H9 (cell line): ENCODE data around the gene BBS1. TPM values are rescaled to one million over a fixed set of nuclear protein-coding genes. Genes with fewer than 3 reads are reported as not detected.

Experiments
- DNase-seq: peaks from one replicate; pipeline ENCODE4 v3.0.0-alpha.2; 2017
- H2AFZ ChIP-seq: one replicate; pipeline ENCODE4 v1.6.1; 2013; ENCODE audit warnings: mild to moderate bottlenecking, low read length, control low read depth, moderate library complexity
- H2AK5ac ChIP-seq: 2 replicates; pipeline ENCODE4 v1.6.1; 2013; ENCODE audit warnings: low read length, control low read depth, mixed read lengths; ENCODE audit not compliant: insufficient read length
- H2BK120ac ChIP-seq: one replicate; pipeline ENCODE4 v1.6.1; 2013; ENCODE audit warnings: low read depth, mild to moderate bottlenecking, low read length, control low read depth, inconsistent platforms; ENCODE audit not compliant: poor library complexity, severe bottlenecking
- H2BK12ac ChIP-seq: 2 replicates; pipeline ENCODE4 v1.6.1; 2013; ENCODE audit warnings: low read length, control low read depth, mixed read lengths, low read depth; ENCODE audit not compliant: insufficient read length
- H2BK15ac ChIP-seq: 2 replicates; pipeline ENCODE4 v1.6.1; 2013; ENCODE audit warnings: low read depth, low read length, control low read depth
- H2BK20ac ChIP-seq: one replicate; pipeline ENCODE4 v1.6.1; 2013; ENCODE audit warnings: low read depth, mild to moderate bottlenecking, low read length, control low read depth, inconsistent platforms; ENCODE audit not compliant: poor library complexity, severe bottlenecking
- H2BK5ac ChIP-seq: 2 replicates; pipeline ENCODE4 v1.6.1; 2013; ENCODE audit warnings: low read length, control low read depth, mixed read lengths; ENCODE audit not compliant: insufficient read length
- H3K14ac ChIP-seq: 2 replicates; pipeline ENCODE4 v1.6.1; 2013; ENCODE audit warnings: low read length, control low read depth; ENCODE audit not compliant: insufficient read depth
- H3K18ac ChIP-seq: 2 replicates; pipeline ENCODE4 v1.6.1; 2013; ENCODE audit warnings: low read depth, mild to moderate bottlenecking, mixed read lengths, low read length, control low read depth; ENCODE audit not compliant: insufficient read length
- H3K23ac ChIP-seq: 2 replicates; pipeline ENCODE4 v1.6.1; 2013; ENCODE audit warnings: low read length, control low read depth, mixed read lengths, low read depth; ENCODE audit not compliant: insufficient read length
- H3K23me2 ChIP-seq: 2 replicates; pipeline ENCODE4 v1.6.1; 2013; ENCODE audit warnings: low read depth, mild to moderate bottlenecking, mixed read lengths, low read length, control low read depth; ENCODE audit not compliant: insufficient read length, poor library complexity, severe bottlenecking
- H3K27ac ChIP-seq: 2 replicates; pipeline ENCODE4 v1.5.1; 2013; ENCODE audit warnings: low read length, control low read depth, mixed read lengths, low read depth; ENCODE audit not compliant: insufficient read length
- H3K27me3 ChIP-seq: 2 replicates; pipeline ENCODE4 v1.6.1; 2013; ENCODE audit warnings: low read length, control low read depth, inconsistent platforms; ENCODE audit not compliant: insufficient read depth
- H3K4ac ChIP-seq: 2 replicates; pipeline ENCODE4 v1.6.1; 2013; ENCODE audit warnings: low read depth, mild to moderate bottlenecking, control low read depth, inconsistent platforms, low read length, moderate library complexity
- H3K4me1 ChIP-seq: 2 replicates; pipeline ENCODE4 v1.6.1; 2013; ENCODE audit warnings: low read length, control low read depth, inconsistent platforms; ENCODE audit not compliant: insufficient read depth
- H3K4me2 ChIP-seq: 2 replicates; pipeline ENCODE4 v1.6.1; 2013; ENCODE audit warnings: low read length, control low read depth, mixed read lengths; ENCODE audit not compliant: insufficient read length, insufficient read depth
- H3K56ac ChIP-seq: 2 replicates; pipeline ENCODE4 v1.6.1; 2013; ENCODE audit warnings: low read depth, mild to moderate bottlenecking, mixed read lengths, low read length, control low read depth; ENCODE audit not compliant: insufficient read length
- H3K79me1 ChIP-seq: 2 replicates; pipeline ENCODE4 v1.6.1; 2013; ENCODE audit warnings: low read depth, mild to moderate bottlenecking, moderate library complexity, low read length, control low read depth, inconsistent platforms; ENCODE audit not compliant: insufficient read depth, poor library complexity, severe bottlenecking
- H3K79me2 ChIP-seq: 2 replicates; pipeline ENCODE4 v1.6.1; 2013; ENCODE audit warnings: low read length, control low read depth, inconsistent platforms; ENCODE audit not compliant: insufficient read depth
- H3K9ac ChIP-seq: 2 replicates; pipeline ENCODE4 v1.6.1; 2013; ENCODE audit warnings: low read length, control low read depth, mixed read lengths; ENCODE audit not compliant: insufficient read length; ENCODE audit errors: extremely low read depth
- H3K9me3 ChIP-seq: one replicate; pipeline ENCODE4 v1.6.1; 2013; ENCODE audit warnings: low read depth, low read length, inconsistent platforms; ENCODE audit not compliant: control insufficient read depth
- H3T11ph ChIP-seq: one replicate; pipeline ENCODE4 v1.6.1; 2013; ENCODE audit warnings: mild to moderate bottlenecking, low read length, control low read depth, inconsistent platforms
- H4K20me1 ChIP-seq: one replicate; pipeline ENCODE4 v1.6.1; 2013; ENCODE audit not compliant: control insufficient read depth, insufficient read length, insufficient read depth
- H4K5ac ChIP-seq: 2 replicates; pipeline ENCODE4 v1.6.1; 2013; ENCODE audit warnings: low read depth, mild to moderate bottlenecking, mixed read lengths, low read length, control low read depth; ENCODE audit not compliant: insufficient read length
- H4K8ac ChIP-seq: replicated peaks from 2 replicates; pipeline ENCODE4 v1.6.1; 2013; ENCODE audit warnings: low read length, control low read depth, mixed read lengths, low read depth; ENCODE audit not compliant: insufficient read length
- H4K91ac ChIP-seq: 2 replicates; pipeline ENCODE4 v1.6.1; 2013; ENCODE audit warnings: low read depth, mild to moderate bottlenecking, moderate library complexity, mixed read lengths, low read length, control low read depth; ENCODE audit not compliant: insufficient read length
- H3K27ac Mint-ChIP-seq, 3 experiments: 2 replicates in 2 of 3; 3 replicates in 1 of 3; pipeline ENCODE4 v1.8.0; 2020 to 2021; ENCODE audit warnings: mixed read lengths in 3 of 3, mild to moderate bottlenecking in 1 of 3, moderate library complexity in 1 of 3
- H3K27me3 Mint-ChIP-seq: 2 replicates; pipeline ENCODE4 v1.8.0; 2021; ENCODE audit warnings: low read depth, mild to moderate bottlenecking, moderate library complexity, mixed read lengths
- H3K36me3 Mint-ChIP-seq, 3 experiments: 2 replicates in 2 of 3; 3 replicates in 1 of 3; pipeline ENCODE4 v1.8.0; 2020 to 2021; ENCODE audit warnings: low read depth in 3 of 3, mixed read lengths in 3 of 3; ENCODE audit not compliant: insufficient read depth in 1 of 3
- H3K4me1 Mint-ChIP-seq, 2 experiments: 2 replicates each; pipeline ENCODE4 v1.8.0; 2020; ENCODE audit warnings: mixed read lengths in 2 of 2
- H3K4me3 Mint-ChIP-seq, 2 experiments: 2 replicates in 1 of 2; 3 replicates in 1 of 2; pipeline ENCODE4 v1.8.0; 2020 to 2021; ENCODE audit warnings: mild to moderate bottlenecking in 2 of 2, mixed read lengths in 2 of 2, moderate library complexity in 1 of 2
- H3K9me3 Mint-ChIP-seq, 2 experiments: 2 replicates in 1 of 2; 3 replicates in 1 of 2; pipeline ENCODE4 v1.8.0; 2020; ENCODE audit warnings: mild to moderate bottlenecking in 2 of 2, mixed read lengths in 2 of 2, moderate library complexity in 1 of 2
- WGBS: extraction: QIAGEN DNeasy Blood & Tissue Kit; methylation state at CpG from one replicate; pipeline ENCODE4 v1.1.7; 2013; ENCODE audit warnings: missing lambda C conversion rate, low lambda C conversion rate, mixed read lengths; ENCODE audit not compliant: insufficient read length; ENCODE audit errors: extremely low coverage; 5-methylcytosine and 5-hydroxymethylcytosine counted together
- total RNA-seq: library from RNA; stranded (reverse); gene quantifications from 2 replicates; pipeline ENCODE4 v1.2.1, GENCODE V29; 2021
- TF ChIP-seq, protein P1 (sequence below): fragments of 200-600 bp; sonication (generic); conservative IDR thresholded peaks from 3 replicates; pipeline ENCODE4 v1.8.0; 2021; ENCODE audit warnings: antibody characterized with exemption, mild to moderate bottlenecking

Gene BBS1
- total RNA-seq, 1 experiment from 2014 or later = 27.2 TPM

DNA sequence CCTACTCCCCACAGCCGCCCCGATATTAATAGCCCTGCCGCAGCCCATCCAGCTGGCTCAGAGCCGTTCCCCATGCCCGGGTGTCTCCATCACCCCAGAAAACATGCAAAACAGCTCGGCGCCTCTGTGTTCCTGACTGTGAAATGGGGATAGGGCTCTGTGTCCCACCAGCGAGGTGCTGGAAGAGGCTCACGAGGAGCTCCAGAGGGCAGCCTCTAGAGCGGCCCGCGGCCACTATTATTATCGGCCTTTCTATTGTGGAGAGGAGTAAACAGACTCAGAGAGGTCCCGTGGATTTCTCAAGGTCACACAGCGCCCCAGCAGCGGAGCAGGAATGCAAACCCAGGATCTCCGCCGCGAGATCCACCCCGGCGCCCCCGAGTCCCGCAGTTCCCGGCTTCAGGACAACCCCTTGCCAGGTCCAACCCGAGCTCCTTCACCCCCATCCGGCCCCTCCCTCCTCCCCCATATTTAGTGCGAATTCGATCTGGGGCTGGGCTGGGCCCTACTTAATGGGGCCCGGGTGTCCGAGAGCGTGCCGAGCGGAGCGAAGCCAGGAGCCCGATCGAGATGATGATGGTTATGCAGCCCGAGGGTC, 36.0 kb downstream of the BBS1 start, which contains the start of gene ACTN3:
ACTN3 (plus strand) TSS at position 536 of the 598 bp plus-strand sequence; CDS start at position 571, 35 bp downstream.
- DNase-seq = peak; percentile 88
- H3K18ac ChIP-seq = peak within 1 kb of the TSS; percentile 53
- H2BK20ac ChIP-seq = no peak within 1 kb of the TSS
- peak within 1 kb of the TSS; percentile 57 for H3K4me2 ChIP-seq
- peak within 1 kb of the TSS; percentile 61; the same call in 1 of the 2 replicates for H3K14ac ChIP-seq
- H4K8ac ChIP-seq = no peak within 1 kb of the TSS
- TF ChIP-seq, protein P1, sequence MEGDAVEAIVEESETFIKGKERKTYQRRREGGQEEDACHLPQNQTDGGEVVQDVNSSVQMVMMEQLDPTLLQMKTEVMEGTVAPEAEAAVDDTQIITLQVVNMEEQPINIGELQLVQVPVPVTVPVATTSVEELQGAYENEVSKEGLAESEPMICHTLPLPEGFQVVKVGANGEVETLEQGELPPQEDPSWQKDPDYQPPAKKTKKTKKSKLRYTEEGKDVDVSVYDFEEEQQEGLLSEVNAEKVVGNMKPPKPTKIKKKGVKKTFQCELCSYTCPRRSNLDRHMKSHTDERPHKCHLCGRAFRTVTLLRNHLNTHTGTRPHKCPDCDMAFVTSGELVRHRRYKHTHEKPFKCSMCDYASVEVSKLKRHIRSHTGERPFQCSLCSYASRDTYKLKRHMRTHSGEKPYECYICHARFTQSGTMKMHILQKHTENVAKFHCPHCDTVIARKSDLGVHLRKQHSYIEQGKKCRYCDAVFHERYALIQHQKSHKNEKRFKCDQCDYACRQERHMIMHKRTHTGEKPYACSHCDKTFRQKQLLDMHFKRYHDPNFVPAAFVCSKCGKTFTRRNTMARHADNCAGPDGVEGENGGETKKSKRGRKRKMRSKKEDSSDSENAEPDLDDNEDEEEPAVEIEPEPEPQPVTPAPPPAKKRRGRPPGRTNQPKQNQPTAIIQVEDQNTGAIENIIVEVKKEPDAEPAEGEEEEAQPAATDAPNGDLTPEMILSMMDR = no peak
- H3K9me3 Mint-ChIP-seq = no peaks in the 10 kb centered on the region; a peak in 1 of 5 replicates
- no peaks in the 10 kb centered on the region for H4K20me1 ChIP-seq
- H3K23me2 ChIP-seq = no peaks in the 10 kb centered on the region
- H3K27me3 ChIP-seq = no peaks in the 10 kb centered on the region
- H3K4ac ChIP-seq = no peak within 1 kb of the TSS
- H3K23ac ChIP-seq = no peak within 1 kb of the TSS
- H2BK12ac ChIP-seq = no peak within 1 kb of the TSS
- no CpG with 5 or more reads among the region's 37 CpGs for WGBS
- H2AFZ ChIP-seq = no peak within 1 kb of the TSS
- H3K79me2 ChIP-seq = no peaks in the 10 kb centered on the region
- H3K9me3 ChIP-seq = no peaks in the 10 kb centered on the region
- H3K4me1 ChIP-seq = no peaks in the 10 kb centered on the region
- H3K4me3 Mint-ChIP-seq = peak within 1 kb of the TSS; percentile 82 to 85
- H2BK5ac ChIP-seq = no peak within 1 kb of the TSS
- no peaks in the 10 kb centered on the region for H3K79me1 ChIP-seq
- H3K36me3 Mint-ChIP-seq = peaks cover 0 to 36% (median 27%) of the 10 kb centered on the region in 3 experiments
- no peak within 1 kb of the TSS for H2BK15ac ChIP-seq
- H3K9ac ChIP-seq = peak within 1 kb of the TSS; percentile 56
- H3K56ac ChIP-seq = no peak within 1 kb of the TSS
- peak within 1 kb of the TSS; percentile 50 to 90 (median 82); a peak in 4 of 7 replicates for H3K27ac Mint-ChIP-seq
- H2AK5ac ChIP-seq = no peak within 1 kb of the TSS
- H2BK120ac ChIP-seq = no peak within 1 kb of the TSS
- no peak within 1 kb of the TSS for H3K27ac ChIP-seq
- H3K27me3 Mint-ChIP-seq = no peaks in the 10 kb centered on the region; the same call in 1 of the 2 replicates
- no peak within 1 kb of the TSS for H3T11ph ChIP-seq
- H4K5ac ChIP-seq = no peak within 1 kb of the TSS
- no peak within 1 kb of the TSS for H4K91ac ChIP-seq
- H3K4me1 Mint-ChIP-seq = peaks cover 37 to 38% of the 10 kb centered on the region in 2 experiments
